ENCODE measurements around the gene PEAK1.

- no peak for TF ChIP-seq GATA3 (IDR thresholded peaks at IDR 0.05; ENCODE audit: low read depth, low read length)
- no peak for TF ChIP-seq GATA2 (IDR thresholded peaks at IDR 0.05; ENCODE audit: low read depth, low read length)
These were observed 356.7 kb downstream of the PEAK1 start for GRCh38 chr15:77063249-77063648.

Measured in SH-SY5Y (cell line).